GM18870 (cell line): ENCODE measurements around the gene PRCC.
A peak's percentile ranks its signal among the peaks of the same experiment; 100 is the strongest.
"Not testable (repeated sequence)": the region's sequence is repeated elsewhere in the genome, so short reads cannot be mapped to it uniquely, and the experiment has no call there.

Source experiments
- ATAC-seq: cut with Tn5 transposase; IDR thresholded peaks from one replicate; pipeline ENCODE4 v1.9.1; 2021; ENCODE audit warnings: moderate library complexity; ENCODE audit not compliant: unreplicated experiment

Gene PRCC

DNA sequence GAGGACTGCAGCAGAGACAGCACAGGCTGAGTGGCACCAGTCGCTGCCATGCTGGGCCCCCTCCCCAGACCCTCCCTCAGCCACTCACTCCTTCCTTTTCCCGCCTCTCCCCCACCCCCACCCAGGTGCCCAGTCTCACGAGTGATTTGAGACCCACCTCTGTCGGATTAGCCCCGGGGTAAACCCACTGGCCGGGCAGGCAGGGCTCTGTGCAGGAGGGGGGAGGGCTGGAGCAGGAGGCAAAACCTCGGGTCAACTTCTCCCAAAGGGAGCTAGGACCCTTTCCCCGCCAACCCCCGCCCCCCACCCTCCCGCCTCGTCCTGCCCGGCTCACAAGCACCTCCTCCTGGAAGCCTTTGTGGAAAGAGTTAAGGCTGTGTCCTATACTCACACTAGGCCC is 23.0 kb upstream of the PRCC start:
- ATAC-seq, result no peak

DNA sequence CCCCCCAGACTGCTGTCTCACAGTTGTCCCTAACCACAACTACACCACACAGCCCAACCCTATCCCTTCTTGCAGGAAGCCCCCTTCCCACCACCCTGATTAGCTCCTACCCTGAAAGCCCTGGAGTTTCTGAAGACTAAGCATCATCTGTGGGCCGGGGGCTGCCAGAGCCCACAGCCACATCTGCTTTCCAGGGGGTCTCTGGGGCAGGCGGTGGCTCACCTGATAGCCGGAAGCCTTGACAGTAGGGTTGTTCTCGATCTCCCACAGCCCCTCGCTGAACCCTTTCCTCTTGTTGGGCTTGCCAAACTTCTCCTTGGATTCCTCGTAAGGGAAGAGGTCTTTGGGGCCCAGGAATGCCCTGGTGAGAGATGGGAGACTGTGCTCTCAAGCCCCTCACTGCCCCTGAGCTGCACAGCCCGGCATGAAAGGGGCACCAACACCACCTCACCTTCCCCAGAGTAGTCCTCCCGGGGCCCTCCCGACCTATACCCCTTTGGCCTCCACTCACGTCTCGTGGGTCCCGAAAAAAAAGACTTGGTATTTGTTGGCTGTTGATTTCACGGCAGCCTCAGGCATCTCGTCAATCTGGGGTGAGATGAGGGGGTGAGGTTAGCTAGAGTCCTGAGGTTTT is 22.4 kb upstream of the PRCC start:
- no peak for ATAC-seq

DNA sequence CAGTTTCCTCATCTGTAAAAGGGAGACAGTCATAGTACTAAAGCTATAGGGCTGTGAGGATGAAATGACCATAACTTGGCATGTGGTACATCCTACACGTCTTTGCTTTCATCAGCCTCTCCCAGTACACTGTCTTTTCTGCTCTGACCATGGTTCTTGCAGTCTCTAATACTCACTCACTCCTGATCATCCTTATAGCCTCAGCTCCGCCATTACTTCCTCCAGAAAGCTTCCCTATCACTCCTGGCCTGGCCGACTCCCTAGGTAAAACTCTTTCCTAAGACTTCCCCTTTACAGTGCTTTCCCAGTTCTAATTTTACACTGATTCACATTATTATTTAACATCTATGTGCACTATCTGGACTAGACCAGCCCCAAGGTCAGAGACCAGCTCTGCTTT is 21.5 kb upstream of the PRCC start:
- ATAC-seq, result no peak

DNA sequence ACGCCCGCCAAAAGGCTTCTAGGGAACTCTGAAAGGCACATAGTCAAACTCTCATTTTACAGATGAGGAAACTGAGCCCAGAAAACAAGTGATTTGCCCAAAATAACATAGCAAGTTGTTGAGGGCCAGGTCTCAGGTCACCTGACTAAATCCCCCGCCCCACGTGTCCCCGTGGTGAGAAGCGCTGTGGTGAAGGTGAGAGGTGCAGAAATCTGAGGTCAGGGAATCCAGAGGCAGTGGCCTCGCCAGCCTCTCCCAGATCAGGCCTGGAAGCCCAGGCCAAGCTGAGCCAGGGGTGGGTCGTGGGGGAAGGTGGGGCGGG is 21.0 kb upstream of the PRCC start:
- no peak for ATAC-seq

DNA sequence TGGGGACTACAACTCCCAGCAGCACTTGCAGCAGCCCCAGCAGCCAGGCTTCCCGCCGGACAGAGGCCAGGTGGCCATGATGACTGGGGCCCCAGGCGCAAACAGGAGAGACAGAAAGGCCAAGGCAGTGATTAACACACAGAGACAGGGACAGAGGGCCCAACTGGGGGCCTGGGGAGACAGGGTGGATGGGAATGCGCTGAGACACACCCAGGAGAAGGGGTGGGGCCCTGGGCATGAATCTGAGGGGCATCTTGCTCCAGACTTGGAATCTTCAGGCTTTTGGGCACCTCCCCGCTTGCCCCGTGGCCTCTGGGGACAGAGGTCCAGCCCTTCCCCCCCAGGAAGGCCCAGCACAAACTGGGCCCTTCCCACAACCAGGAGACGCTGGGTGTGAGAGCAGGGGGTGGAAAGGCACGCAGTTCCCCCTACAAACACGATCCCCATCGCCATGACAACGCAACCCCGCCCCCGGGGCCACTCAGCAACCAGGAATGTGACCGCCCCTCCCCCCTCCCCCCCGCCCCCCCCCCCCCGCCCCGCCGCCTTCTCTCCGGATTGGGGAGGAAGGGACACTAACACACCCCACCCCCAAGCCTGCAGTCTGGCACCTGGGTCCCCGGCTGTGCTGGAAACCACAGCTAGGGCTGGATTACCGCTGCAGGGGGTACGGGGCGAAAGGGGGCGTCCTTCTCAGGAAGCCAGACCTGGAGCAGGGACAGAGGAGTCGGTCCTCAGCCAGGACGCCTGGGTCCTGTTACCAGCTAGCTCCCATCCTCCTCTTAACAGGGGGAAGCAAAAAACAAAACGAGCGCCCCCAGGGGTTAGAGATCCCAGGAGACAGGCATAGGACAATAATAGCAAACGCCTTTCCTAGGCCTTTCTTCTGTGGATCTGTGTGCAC is 20.4 kb upstream of the PRCC start:
- no peak for ATAC-seq

DNA sequence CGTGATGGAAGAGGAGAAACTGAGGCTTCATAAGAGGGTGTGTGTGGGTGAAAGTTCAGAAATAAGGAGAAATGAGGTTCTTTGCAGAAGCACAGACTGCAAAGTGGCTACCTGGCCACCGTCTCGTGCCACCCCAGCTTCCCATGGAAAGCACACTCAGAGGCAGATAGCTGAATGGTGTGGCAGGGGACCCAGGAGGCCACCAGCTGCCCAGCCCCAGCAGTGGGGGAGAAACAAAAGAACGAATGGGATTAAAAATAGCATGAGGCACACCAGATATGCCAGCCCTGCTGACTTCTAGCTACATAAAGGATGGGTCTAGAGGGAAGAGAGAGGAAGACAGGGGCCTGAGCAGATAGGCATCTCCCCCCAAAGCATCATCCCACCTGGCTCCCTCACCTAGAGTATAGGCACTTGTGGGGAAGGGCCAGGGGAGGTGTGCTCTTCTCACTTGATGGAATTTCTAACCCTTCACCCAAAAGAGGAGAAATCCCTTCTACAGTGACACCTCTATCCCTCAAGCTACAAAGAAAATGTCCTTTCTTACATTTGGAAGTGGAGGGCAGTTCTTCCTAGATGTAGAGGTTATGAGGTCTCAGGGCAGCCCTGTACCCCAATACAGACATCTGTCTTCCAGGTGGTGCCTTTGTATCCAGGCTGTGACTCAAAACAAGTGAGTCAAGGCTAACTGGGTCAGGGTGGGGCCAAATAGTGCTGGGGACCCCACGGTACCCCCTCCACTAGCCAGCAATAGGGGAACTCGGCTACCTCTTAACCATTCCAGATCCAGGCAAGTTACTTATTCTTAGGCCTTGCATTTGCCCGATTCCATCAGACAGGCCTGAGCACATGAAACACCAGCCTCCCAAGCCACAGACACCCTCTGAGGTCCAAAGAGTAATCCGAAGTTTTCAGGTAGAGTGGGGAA is 19.3 kb upstream of the PRCC start:
- ATAC-seq, result no peak

DNA sequence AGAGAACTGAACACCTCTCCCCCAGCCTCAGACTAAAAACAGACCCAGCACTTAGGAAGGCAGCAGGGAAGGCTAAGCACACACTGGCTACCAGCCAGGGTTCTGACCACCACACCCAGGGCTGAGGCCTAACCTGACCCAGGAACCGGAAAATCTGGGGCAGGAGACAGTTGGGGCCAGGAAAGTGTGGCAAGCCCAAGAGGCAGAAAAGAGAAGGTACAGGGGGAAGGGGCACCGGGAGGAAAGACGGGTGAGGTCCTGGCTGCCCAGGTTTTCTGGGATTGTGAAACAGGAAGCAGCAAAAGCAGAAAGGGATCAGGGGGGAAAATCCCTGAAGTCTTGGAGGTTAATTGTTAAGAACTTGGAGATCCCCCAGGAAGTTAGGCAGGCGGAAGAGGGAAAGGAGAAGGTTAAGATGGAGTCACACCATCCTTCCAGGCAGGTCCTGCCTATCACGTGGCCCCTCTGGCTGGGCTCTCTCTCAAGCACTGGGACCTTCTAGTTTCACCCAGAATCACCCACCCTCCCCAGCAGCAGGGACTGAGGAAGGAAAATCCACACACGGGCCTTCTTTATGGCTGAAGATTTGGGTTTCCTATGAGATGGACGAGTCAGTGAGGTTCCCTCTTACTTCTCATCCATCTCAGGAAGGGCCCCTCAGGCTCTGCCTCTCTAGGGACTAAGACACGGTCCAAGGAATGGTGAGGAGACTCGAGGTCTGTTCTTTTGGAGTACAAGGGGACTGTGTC is 18.5 kb upstream of the PRCC start:
- ATAC-seq, result no peak

DNA sequence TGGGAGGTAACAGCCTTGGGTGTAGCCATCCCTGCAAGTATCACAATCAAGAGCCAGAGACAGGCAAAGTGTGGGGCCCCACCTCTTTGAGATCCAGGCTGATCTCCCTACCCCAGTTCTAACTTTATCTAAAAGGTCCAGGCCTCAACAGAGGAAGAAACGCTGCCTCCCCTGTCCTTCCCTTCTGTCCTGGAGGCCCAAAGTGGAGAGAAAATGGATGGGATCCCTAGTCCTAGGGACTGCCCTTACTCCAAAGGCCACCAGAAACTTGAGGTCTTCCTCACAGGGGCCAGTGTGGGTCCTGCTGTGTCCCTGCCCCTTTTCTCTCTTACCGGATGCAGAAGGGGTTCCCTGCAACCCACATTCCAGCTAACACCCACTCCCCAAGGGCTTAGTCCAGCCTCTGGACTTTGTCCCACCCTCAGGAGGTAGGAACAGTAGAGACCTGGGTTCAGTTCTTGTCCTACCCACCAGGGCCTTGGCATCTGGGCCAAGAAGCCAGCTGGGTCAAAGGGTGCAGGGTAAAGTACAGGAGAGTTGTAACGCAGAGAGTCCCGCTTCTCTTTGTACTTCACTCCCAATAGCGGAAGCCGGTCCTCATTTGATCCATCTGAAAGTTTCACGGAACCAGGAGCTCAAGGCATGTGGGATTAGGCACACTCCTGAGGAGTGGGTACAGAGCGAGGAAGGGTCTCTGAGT is 17.8 kb upstream of the PRCC start:
- ATAC-seq, result no peak

DNA sequence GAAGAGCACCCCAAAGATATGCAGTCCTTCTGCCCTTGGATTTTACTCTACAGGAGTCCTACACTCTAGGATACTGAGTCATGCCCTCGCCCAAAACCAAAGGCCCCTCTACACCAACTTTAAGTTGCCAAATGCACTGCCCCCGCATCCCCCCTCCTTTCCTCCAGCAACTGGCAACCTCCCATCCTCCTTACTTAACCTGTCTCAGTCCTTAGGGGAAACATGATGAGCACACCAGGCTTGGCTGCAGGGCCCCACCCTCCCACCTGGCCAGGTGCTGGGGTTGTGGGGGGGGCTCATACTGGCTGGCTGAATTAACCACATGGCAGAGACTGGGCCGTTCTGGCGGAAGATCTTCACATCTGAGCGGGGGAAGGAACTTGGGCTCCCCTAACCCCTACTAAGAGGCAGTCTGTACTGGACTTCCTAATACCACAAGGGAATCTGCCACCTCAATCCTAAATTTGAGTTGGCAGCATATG is 17.1 kb upstream of the PRCC start:
- ATAC-seq, result no peak

DNA sequence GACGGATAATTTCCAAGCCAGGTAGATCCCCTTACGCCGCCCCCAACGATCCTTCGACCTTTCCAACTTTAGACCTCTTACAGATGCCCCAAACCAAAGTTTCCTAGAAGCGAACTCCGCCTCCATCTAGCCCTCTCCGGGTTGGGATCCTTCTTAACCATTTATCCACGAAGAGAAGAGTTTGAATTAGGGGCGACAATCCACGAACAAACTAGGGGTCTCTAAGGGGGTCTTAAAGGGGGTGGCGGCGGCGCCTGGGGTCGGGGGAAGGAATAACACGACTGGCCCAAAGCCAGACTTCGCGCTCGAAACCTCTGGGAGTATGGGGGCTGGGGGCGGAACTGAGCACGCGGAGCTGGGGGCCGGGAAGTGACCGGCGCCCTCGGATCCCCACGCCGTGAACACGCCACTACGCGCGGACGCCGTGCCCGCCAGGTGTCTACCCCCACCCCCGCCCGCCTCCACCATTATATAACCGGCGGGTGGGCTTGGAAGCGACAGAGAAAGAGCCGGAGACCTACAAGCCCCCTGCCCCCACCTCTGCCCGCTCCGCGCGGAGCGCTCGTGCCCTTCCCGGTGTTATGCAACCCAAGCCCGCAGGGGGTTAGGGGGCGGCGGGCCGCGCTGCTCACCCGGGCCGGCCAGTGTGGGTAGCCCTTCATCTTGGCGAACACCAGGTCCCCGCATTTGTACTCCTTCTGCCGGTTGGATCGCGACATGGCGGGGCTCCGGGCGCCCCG is 16.5 kb upstream of the PRCC start:
- ATAC-seq, result no peak

DNA sequence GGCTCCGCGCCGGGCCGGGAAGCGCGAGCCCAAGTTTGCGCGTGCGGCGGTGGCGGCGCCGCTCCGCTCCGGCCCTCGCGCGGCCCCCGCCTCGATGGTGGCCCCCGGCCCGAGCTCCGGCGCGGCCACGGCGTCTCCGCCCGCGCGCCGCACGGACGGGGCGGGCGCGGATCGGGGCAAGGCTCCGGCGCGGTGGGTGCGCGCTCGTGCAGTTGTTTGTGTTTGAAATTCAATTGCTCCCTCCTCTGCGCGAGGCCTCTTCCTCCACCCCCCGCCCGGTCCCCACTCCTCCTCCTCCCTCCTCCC is 15.9 kb upstream of the PRCC start, which contains the start of gene HDGF:
TSS of gene HDGF (minus strand) at position 225 of the 306 bp plus-strand sequence. CDS start 246 bp downstream, outside the sequence.
- ATAC-seq, result no peak

DNA sequence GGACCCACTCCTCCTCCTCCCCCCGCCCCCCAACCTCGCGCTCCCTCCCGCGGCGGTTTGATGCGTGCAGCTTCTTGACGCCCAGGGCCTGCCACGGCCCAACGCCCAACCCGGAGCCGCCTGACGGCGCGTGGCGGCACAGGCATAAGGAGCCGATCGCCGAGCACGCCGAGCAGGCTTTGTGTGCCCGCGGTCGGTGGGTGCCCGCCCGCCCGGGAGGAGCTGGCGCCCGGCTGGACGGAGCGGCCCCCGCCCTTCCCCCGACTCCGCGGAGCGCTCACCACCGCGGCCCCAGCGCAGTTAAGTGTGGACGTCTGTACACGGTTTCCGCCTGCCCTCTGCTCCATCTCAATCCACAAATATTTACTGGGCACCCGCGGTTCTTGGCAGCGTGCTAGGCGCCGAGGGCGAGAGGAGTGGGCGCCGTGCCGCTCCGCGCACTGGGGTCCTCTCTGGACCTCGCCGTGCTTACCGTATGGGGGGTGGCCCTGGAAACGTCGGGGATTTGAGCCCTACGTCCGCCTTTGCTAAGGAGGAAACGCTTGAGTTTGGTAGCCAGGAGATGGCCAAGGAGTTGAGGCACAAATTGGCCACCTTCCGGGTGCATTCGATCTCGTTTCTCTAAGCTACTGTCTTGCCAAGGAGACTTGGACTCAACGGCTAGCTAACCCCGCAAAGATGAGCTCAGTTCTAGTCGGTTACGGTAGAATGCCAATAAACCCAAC is 15.4 kb upstream of the PRCC start:
- ATAC-seq, result peak; percentile 42

DNA sequence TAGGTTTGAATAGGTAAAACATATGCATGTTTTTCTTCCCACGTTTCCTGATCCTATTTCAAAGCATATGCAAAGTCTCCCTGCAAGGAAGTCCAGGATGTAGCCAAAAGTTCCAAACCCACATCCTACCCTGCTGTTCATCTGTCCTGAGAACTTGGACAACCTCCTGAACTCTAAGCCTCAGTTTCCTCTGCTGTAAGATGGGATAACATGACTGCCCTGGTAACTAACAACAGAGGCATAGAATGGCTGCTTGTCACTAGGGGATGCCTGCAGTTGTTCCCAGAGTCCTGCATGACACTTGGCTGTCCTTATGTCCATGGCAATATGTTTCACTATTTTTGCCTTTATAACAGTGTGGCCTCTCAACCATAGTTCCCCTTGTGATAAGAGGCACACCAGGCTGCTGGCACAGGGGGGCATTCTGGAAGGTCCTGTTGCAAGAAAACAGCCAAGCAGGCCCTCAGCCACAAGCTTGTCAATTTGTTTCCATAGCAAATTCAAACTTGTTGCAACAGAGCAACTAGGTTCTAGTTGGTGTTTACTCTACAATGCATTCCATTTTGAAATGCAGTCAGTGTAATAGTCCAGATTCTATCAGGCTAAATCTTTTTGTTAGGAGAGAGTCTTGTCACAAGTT is 14.4 kb upstream of the PRCC start:
- ATAC-seq, result no peak

DNA sequence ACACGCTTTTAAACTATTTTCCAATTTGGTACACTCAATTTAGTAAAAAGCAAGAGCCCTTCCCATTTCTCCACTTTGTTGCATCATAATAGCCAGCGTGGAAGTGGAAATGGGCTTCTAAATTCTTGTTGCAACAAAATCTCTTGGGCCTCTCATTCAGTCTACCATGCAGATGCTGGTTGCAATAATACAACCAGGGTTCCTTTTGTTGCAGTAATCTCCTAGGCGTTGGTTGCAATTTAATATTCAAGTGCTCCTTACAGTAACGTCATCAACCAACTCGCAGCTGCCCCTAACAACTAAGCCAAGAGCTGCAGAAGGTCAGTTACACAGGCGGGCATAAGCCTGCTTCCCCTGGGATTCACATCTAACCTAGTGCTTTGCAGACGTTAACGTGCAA is 13.1 kb upstream of the PRCC start:
- no peak for ATAC-seq

DNA sequence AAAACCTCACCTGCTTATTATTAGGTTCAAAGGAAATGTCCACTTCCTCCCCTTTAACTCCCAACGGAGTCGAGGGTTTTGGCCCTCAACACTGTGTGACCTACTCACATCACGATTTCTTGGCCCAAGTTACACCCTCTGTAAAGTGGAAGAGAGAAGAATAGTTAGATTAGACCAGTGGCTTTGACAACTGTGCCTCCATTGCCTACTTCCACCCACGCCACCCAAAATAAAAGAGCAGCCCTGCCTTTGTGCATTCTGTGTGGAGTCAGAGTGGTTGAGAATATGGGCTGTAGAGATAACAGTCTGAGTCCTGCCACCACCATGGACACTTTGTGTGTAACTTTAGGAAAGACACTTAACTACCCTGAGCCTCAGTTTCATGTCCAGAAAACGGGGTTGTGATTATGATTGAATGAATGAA is 11.8 kb upstream of the PRCC start:
- ATAC-seq, result no peak

DNA sequence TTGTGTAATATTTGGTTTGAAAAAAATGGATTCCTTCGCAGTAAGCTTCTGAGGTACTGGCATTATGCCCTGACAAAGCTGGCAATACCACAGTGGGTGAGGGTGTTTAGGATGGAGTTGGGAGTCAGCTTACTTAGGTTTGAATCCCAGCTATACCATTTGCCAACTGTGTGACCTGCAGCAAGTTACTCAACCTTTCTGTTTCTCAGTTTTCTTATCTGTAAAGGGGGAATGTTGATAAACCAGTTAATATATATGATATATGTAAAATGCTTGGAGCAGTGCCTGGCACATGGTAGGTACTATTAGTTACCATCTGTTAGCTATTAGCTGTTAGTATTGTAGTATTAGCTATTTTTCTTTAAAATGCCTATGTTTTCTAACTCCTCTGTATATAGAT is 11.0 kb upstream of the PRCC start:
- ATAC-seq, result no peak

DNA sequence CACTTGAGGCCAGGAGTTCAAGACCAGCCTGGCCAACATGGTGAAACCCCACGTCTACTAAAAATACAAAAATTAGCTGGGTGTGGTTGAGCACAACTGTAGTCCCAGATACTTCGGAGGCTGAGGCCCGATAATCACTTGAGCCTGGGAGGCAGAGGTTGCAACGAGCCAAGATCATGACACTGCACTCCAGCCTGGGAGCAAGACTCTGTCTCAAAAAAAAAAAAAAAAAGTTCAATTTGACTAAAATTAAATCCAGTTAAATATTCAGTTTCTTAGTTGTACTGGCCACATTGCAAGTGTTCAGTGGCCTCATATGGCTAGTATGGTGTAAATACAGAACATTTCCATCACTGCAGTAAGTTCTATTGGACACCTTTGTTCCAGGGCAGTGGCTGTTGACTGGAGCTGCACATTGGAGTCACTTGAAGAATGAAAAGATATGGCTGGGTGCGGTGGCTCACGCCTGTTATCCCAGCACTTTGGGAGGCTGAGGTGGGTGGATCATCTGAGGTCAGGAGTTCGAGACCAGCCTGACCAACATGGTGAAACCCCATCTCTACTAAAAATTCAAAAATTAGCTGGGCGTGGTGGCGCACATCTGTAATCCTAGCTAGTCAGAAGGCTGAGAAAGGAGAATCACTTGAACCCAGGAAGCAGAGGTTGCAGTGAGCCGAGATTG is 9.6 kb upstream of the PRCC start:
- ATAC-seq, result not testable (repeated sequence)
